ENCODE data around the gene ARFGAP3.

GRCh38 chr22:42833104-42833503 is 24.0 kb downstream of the ARFGAP3 start:
- TF ChIP-seq CTCF (conservative IDR thresholded peaks at IDR 0.05; ENCODE audit: low read depth in 2 of 2) = no peak
- TF ChIP-seq REST (IDR thresholded peaks at IDR 0.05; ENCODE audit: unreplicated experiment) = no peak
- TF ChIP-seq NANOG (IDR thresholded peaks at IDR 0.05; ENCODE audit: borderline replicate concordance) = no peak
- TF ChIP-seq EZH2 (IDR thresholded peaks at IDR 0.05; ENCODE audit: low read depth, unreplicated experiment) = no peak
- TF ChIP-seq POLR2AphosphoS5 (IDR thresholded peaks at IDR 0.05; ENCODE audit: low read depth) = no peak
- TF ChIP-seq EZH2phosphoT487 (IDR thresholded peaks at IDR 0.05; ENCODE audit: unreplicated experiment) = no peak
- TF ChIP-seq CREB1 (CRISPR knock-in tag; IDR thresholded peaks at IDR 0.05; ENCODE audit: low read depth) = no peak
- no peak for TF ChIP-seq ZNF331 (CRISPR knock-in tag; IDR thresholded peaks at IDR 0.05; ENCODE audit: low read depth)
- no peak for TF ChIP-seq JUNB (IDR thresholded peaks at IDR 0.05; ENCODE audit: unreplicated experiment)
- no peak for TF ChIP-seq STAT1 (IDR thresholded peaks at IDR 0.05; ENCODE audit: unreplicated experiment)
- no peak for TF ChIP-seq ZNF114 (CRISPR knock-in tag; IDR thresholded peaks at IDR 0.05)
- TF ChIP-seq ETS1 (IDR thresholded peaks at IDR 0.05) = no peak

Data from GM23338 (cell line).